Stimulated activated naive CD8-positive, alpha-beta T cell treated with anti-CD3 and anti-CD28 coated beads, Interleukin-15, Interleukin-2, amounts not matched to agents 100 ng/mL and 50 ng/mL, for 24 hours (primary cell): ENCODE data around the gene CATSPER1.

Experiments used
- H3K27ac Mint-ChIP-seq: one replicate; pipeline ENCODE4 v1.8.0; 2021; ENCODE audit warnings: mild to moderate bottlenecking, mixed read lengths
- H3K27me3 Mint-ChIP-seq: one replicate; pipeline ENCODE4 v1.8.0; 2021; ENCODE audit warnings: mixed read lengths
- H3K36me3 Mint-ChIP-seq: one replicate; pipeline ENCODE4 v1.8.0; 2021; ENCODE audit warnings: low read depth, mixed read lengths
- H3K4me1 Mint-ChIP-seq: one replicate; pipeline ENCODE4 v1.8.0; 2021; ENCODE audit warnings: low read depth, mixed read lengths
- H3K4me3 Mint-ChIP-seq: one replicate; pipeline ENCODE4 v1.8.0; 2021; ENCODE audit warnings: mild to moderate bottlenecking, mixed read lengths
- H3K9me3 Mint-ChIP-seq: one replicate; pipeline ENCODE4 v1.8.0; 2021; ENCODE audit warnings: mixed read lengths

Gene CATSPER1

GRCh38 chr11:65979261-65979759, 47.0 kb downstream of the CATSPER1 start:
- no peak overlapping the region for H3K27ac Mint-ChIP-seq
- peaks cover 30% of the 10 kb centered on the region for H3K36me3 Mint-ChIP-seq
- H3K9me3 Mint-ChIP-seq: no peaks in the 10 kb centered on the region
- H3K4me1 Mint-ChIP-seq: no peaks in the 10 kb centered on the region
- H3K27me3 Mint-ChIP-seq: no peaks in the 10 kb centered on the region
- no peak overlapping the region for H3K4me3 Mint-ChIP-seq

GRCh38 chr11:65978391-65979238, 47.7 kb downstream of the CATSPER1 start:
- Mint-ChIP-seq H3K9me3 (no peaks in the 10 kb centered on the region), H3K27ac (no peak overlapping the region), H3K27me3 (no peaks in the 10 kb centered on the region), H3K4me1 (no peaks in the 10 kb centered on the region), H3K4me3 (no peak overlapping the region), H3K36me3 (peaks cover 32% of the 10 kb centered on the region)

- H3K36me3 Mint-ChIP-seq: peaks cover 39% of the 10 kb centered on the region
- H3K27me3 Mint-ChIP-seq: no peaks in the 10 kb centered on the region
- H3K9me3 Mint-ChIP-seq: no peaks in the 10 kb centered on the region
- no peaks in the 10 kb centered on the region for H3K4me1 Mint-ChIP-seq
- no peak overlapping the region for H3K4me3 Mint-ChIP-seq
- H3K27ac Mint-ChIP-seq: no peak overlapping the region
Measured at GRCh38 chr11:65977621-65978390, 48.5 kb downstream of the CATSPER1 start.

- Mint-ChIP-seq H3K36me3 (peaks cover 48% of the 10 kb centered on the region), H3K4me3 (no peak overlapping the region), H3K4me1 (no peaks in the 10 kb centered on the region), H3K27ac (no peak overlapping the region), H3K27me3 (no peaks in the 10 kb centered on the region), H3K9me3 (no peaks in the 10 kb centered on the region)
Measured at GRCh38 chr11:65976216-65977176, 49.8 kb downstream of the CATSPER1 start.

- Mint-ChIP-seq H3K27ac (no peak overlapping the region), H3K4me3 (no peak overlapping the region), H3K9me3 (no peaks in the 10 kb centered on the region), H3K27me3 (no peaks in the 10 kb centered on the region), H3K36me3 (peaks cover 49% of the 10 kb centered on the region), H3K4me1 (no peaks in the 10 kb centered on the region)
Measured at GRCh38 chr11:65975771-65976170, 50.5 kb downstream of the CATSPER1 start.

- Mint-ChIP-seq H3K27me3 (no peaks in the 10 kb centered on the region), H3K27ac (no peak overlapping the region), H3K36me3 (peaks cover 52% of the 10 kb centered on the region), H3K4me3 (no peak overlapping the region), H3K4me1 (peaks cover 3% of the 10 kb centered on the region), H3K9me3 (no peaks in the 10 kb centered on the region)
Measured at GRCh38 chr11:65973439-65974110, 52.7 kb downstream of the CATSPER1 start.

- H3K4me1 Mint-ChIP-seq: peaks cover 3% of the 10 kb centered on the region
- H3K27ac Mint-ChIP-seq: no peak overlapping the region
- H3K9me3 Mint-ChIP-seq: no peaks in the 10 kb centered on the region
- no peak overlapping the region for H3K4me3 Mint-ChIP-seq
- H3K27me3 Mint-ChIP-seq: no peaks in the 10 kb centered on the region
- peaks cover 56% of the 10 kb centered on the region for H3K36me3 Mint-ChIP-seq
Measured at GRCh38 chr11:65972116-65972515, 54.2 kb downstream of the CATSPER1 start.

- H3K27ac Mint-ChIP-seq: no peak overlapping the region
- peaks cover 55% of the 10 kb centered on the region for H3K36me3 Mint-ChIP-seq
Measured at GRCh38 chr11:65968600-65969482, 57.4 kb downstream of the CATSPER1 start.

GRCh38 chr11:65967329-65967934, 58.8 kb downstream of the CATSPER1 start:
- Mint-ChIP-seq H3K36me3 (peaks cover 54% of the 10 kb centered on the region), H3K4me1 (peaks cover 23% of the 10 kb centered on the region), H3K27me3 (no peaks in the 10 kb centered on the region), H3K4me3 (no peak overlapping the region), H3K27ac (no peak overlapping the region), H3K9me3 (no peaks in the 10 kb centered on the region)

More at GRCh38 chr11:65968600-65969482, 57.4 kb downstream of the CATSPER1 start:
- H3K4me3 Mint-ChIP-seq: no peak overlapping the region
- H3K4me1 Mint-ChIP-seq: peaks cover 8% of the 10 kb centered on the region
- no peaks in the 10 kb centered on the region for H3K27me3 Mint-ChIP-seq
- no peaks in the 10 kb centered on the region for H3K9me3 Mint-ChIP-seq
